ENCODE measurements around the gene GAS7.

GAS7 gene

DNA sequence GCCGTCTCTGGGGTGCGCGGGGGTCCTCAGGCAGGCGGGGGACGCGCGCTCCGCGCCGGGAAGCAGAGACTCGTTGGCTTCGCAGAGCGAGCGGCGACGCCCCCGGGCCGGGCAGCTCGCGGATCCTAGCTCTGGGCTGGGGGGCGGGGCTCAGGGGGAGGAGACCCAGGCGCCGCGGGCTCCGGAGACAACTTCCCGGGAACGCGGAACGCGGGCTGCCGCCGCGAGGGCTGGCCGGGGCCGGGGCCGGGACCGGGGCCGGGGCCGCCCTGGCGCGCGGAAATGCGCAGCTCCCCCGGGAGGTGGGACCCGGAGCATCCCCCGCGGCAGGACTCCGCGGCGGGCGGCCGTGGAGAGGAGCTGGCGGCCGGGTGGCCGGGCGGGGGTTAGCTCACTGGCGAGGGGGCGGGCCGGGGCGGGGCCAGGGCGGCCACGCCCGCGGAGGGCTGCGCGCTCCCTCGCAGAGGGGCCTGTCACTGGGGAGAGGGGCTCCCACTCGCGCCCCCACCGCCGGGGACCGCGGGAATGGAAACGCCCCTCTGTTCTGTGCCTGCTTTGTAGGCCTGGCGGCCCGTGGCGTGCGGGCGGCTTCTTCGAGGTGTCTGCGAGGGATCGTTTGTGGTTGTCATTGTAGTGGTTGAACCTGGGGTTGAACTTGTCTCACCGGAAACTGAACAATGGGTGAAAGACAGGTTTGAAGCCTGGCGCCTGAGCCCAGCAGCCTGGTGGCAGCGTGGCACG, at the start of gene GAS7:
Gene GAS7 (minus strand): TSS at position 98 of the 741 bp plus-strand sequence.
- no peak for DNase-seq

DNA sequence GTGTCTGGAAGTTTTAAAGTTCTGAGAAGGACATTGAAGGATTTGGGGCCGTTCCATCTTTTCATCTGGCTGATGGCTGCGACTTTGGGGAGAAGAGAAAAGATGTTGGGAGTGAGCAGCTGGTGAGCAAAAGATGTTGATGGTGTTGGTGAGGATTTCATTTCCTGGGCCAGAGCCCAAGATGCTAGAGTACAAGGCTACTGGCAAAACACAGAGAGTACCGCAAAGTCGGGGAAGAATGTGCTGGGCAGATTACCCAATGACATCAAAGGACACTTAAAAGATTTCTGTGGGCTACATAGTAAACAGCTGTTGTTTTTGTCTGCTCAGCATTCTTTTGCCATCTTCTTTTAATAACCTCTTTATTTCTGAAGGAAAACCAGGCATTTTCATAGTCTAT, 49.4 kb upstream of the GAS7 start:
- DNase-seq = no peak

DNA sequence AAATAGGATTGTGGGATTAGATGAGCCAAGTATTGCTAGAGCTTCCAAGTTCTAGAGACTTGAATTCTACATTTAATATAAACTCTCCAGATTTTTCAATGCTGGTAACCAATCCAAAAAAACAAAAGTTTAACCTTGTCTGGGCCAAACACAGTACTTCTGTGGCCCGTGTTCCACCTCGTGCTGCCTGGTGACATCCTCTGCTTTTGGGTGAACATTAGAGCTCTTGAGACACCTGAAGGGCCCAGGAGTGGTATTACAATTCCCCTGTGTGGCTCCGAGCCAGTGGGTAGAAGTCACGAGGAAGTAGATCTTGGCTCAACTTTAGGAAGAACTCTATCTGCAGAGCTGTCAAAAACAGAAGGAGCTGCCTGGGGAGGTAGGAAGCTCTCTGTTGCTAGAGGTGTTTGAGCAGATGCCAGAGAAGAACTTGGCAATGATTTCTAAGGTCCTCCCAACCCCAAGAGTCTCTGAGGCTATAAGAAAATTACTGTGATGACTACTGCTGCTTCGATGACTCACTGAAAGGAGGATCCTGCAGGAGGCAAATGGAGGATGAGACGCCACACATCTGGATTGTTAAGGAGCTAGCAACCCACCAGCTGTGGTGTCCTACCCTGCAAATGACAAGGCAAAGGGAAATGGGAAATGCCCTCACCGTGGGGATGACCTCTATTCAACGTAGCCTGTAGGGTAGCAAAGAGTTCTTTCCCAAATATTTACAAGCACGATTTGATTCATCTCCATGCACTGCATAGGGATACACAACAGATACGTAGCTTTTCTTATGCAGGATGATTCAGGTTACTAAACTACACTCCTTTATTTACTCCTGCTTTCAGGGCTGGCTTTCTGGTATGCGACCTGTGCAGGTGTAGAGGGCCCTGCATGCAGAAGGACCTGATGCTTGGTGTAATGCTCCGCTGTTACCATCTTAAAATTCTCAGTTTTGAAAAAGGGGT, 45.8 kb upstream of the GAS7 start:
- no peak for DNase-seq

DNA sequence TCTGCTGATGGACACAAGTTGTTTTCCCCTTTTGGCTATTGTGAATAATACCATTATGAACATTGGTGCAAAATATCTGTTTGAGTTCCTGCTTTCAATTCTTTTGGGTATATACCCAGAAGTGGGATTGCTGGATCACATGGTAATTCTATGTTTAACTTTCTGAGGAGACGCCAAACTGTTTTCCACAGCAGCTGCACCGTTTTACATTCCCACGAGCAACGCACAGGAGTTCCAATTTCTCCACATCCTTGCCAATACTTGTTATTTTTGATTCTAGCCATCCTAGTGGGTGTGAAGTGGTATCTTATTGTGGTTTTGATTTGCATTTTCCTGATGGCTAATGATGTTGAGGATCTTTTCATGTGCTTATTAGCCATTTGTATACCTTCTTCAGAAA, 43.4 kb upstream of the GAS7 start:
- no peak for DNase-seq

DNA sequence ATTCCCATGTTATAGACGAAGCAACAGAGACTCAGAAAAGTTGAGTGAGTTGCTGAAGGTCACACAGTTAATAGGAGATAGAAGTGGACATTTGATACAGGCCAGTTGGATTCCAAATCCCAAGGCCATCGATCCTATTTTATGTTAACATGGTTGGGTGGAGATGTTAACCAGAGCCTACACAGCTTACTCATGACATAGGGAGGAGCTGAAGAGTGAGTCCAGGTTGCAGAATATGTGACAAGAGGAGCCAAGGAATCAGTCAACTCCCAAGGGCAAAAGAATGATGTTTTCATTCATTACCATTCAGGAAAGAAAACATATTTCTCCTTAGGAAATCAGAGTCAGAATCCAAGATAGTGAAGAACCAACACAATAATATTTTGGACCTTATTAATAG, 40.3 kb upstream of the GAS7 start:
- DNase-seq = no peak

DNA sequence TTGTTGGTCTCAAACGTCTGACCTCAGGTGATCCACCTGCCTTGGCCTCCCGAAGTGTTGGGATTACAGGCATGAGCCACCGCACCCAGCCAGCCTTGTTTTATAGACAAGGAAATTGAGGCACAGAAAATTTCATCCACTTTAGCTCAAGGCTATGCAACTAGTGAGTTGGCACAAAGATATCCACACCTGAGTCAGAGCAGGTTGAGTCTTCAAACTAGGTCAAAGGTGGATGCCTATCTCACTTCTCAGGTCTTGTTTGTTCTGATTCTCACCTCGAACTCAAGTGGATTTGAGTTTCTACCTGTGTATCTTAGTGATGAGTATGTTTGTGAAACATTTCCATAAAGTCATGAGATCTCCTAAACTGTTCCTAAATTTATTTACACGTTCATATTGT, 35.6 kb upstream of the GAS7 start:
- DNase-seq = no peak

DNA sequence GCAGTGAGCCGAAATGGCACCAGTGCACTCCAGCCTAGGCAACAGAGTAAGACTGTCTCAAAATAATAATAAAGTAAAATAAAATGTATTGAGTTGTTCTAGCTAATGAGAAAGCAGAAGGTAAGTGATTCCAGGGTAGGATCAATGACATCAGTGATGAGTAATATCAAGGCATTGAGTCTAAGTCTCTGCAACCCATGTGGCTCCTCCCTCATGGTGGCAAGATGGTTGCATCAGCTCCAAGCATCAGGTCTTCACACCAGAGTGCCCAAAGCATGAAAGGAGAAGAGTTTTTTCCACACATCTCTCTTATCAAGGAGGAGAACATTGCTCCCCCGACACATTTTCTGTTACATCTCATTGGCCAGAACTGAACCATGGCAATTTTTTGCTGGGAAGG, 34.8 kb upstream of the GAS7 start:
- no peak for DNase-seq

DNA sequence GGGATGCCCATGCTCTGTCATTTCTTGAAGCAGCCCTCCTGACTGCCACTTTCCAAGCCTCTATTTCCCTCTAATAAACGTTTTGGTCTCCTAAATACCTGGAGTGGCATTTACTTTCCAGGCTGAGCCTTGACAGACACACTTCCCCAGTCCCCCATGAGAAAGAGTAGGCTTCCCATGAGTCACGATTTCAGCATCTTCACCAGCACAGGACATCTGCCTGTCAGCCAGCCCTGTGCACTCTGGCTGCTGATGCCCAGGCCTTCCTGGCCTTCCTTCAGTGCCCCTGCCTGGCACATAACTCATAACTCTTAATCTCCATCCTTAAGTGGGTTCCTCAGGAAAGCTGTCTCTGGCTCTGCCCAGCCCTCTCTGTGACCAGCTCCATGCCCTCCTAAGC, 30.8 kb upstream of the GAS7 start:
- no peak for DNase-seq

DNA sequence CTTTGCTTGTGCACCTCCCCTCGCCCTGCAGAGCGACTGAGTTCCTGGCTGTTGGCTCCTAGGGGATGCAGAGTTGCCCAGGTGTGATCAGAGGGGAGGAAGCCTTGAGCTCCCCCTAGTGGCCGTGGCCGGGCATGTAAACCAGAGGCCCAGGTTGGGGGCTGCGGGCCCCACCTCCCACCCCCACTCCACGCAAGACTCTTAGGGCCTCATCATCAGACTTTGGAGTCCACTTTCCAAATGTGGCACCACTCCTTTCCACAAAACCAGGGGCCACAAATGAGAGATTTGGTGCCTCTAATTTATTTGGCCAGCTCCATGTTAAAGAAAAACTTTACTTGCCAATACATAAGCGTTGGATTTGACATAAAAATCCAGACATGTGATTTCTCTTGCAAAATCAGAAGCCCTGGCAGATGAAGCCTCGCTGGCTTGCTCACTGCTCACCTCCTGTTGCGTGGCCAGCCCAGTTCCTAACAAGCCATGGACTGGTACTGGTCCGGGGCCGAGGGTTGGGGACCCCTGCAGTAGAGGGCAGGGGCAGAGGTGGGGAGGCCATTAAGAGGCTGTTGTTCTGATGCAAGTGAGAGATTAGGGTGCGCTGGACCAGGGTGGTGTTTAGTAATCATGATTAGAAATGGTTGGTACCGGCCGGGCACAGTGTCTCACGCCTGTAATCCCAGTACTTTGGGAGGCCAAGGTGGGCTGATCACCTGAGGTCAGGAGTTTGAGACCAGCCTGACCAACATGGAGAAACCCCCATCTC, 28.7 kb upstream of the GAS7 start:
- peak; percentile 49 for DNase-seq

DNA sequence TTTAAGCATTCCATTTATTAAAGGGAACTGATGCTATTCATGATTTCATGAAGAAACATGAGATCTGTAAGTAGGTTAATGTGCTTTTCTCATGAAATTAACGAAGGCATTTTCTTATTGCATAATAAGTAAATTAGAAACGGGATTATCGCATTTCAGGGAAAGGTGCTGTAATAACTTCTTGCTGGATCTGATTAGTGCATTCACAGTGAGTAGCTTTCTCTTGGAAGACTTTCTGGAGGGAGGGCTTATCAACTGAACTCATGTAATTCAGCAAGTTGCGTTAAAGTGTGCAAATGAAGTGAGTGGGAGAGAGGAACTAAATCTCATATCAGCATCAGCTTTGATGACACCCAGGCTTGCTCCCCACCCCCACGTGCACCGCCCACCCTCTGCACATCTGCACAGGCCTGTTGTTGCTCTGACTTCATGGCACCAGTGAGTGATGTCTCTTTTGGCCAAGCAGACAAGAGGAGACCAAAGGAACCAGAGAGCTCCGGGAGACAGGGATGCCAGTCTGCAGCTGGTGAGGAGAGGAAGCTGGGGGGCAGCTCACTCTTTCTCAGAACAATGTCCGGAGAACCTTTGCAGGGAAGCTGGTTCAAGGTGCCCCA, 26.3 kb upstream of the GAS7 start:
- DNase-seq = no peak

DNA sequence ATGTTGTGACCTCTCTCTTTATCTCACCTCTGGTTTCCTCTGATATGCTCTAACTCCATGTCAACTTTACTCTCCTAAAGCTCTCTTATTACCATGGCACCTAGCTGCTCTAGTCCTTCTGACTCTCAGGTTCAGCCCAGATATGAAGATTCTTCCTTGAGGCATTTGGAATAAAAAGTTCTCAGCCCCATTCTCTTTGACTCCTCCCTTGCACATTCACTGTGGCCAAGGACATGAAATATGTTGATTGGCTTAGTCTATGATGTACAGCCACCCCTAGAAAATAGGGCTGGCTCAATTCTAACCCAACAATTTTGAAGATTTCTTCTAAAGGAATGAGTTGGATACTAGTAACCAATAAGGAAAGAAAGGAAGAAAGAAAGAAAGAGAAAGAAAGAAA, 20.8 kb upstream of the GAS7 start:
- DNase-seq = no peak

DNA sequence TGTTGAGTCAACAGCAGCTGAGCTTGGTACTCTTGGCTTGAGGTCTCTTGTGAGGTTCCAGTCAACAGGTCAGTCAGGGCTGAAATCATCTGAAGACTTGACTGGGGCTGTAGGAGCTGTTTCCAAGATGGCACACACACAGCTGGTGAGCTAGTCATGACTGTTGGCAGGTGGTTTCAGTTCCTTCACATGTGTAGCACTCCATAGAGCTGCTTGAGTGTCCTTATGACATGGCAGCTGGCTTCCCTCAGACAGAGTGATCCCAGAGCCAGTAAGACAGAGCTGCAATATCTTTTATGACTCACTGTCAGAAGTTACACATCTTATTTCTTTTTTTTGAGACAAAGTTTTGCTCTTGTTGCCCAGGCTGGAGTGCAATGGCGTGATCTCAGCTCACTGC, 19.5 kb upstream of the GAS7 start:
- DNase-seq = no peak

DNA sequence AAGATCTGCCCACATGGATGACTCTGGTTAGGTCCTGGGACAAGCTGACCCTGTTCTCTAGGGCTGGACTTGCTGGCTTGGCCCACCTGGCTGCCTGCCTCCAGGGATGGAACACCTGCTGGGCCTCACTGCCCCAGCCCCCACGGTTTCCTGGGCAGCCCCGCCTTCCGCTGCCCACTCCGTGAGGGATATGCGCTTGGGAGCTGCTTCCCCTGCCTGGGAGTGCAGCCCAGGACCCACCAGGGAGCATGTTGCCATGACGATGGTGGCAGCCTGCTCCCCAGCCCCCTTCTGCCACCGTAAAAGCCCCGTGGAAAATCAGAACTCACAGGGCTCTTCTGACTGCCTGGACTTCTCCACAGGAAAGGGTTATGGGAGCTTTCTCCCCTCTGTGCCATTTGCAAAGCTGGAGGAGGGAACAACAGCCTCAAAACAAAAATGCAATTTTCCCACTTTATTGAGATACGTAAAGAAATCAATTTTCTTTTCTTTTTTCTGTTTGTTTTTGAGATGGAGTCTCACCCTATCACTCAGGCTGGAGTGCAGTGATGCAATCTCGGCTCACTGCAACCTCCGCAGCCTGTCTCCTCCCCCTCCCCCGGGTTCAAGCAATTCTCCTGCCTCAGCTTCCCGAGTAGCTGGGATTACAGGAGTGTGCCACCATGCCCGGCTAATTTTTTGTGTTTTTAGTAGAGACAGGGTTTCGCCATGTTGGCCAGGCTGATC, 18.0 kb upstream of the GAS7 start:
- DNase-seq = no peak

DNA sequence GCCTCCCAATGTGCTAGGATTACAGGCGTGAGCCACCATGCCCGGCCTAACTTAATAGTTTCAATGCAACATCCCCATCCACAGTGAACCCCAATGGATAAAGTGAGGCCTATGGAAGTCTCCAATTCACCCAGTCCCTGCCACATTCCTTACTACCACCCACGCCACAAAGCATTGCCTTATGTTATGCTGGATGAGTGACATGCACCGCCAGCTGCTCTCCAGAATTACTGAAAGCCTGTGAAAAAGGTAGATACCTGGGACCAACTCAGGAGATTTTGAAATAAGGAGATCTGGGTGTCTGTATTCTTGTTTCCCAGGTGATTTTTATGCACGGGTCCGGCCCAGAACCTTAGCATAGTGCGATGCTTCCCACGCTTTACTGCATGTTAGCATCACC, 16.9 kb upstream of the GAS7 start:
- no peak for DNase-seq

DNA sequence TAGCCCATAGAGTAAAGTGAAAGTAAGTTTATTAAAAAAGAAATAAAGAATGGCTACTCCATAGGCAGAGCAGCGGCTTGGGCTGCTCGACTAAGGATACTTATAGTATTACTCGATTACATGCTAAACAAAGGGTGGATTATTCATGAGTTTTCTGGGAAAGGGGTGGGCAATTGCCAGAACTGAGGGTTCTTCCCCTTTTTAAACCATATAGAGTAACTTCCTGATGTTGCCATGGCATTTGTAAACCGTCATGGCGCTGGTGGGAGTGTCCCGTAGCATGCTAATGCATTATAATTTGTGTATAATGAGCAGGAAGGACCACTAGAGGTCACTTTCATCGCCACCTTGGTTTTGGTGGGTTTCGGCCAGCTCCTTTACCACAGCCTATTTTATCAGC, 13.3 kb upstream of the GAS7 start:
- DNase-seq = no peak

DNA sequence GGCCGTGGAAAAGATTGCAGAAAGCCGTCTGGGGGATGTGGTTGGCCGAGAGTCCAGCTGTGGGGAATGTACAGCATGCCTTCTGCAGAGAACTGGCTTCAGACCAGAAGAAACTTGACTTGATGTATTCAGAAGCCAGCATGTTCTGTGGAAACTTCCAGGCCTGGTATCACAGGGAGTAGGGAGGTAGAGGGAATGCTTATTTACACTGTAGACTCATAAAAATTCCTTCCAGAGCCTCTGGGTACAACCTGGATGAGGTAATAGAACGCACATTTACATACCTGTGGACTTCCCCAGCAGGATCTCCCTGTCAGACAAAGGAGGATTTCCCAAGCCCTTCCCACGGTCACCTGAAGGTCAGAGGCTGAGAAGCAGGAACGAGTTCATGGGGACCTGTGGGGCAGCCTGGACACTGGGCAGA, 11.8 kb upstream of the GAS7 start:
- no peak for DNase-seq

DNA sequence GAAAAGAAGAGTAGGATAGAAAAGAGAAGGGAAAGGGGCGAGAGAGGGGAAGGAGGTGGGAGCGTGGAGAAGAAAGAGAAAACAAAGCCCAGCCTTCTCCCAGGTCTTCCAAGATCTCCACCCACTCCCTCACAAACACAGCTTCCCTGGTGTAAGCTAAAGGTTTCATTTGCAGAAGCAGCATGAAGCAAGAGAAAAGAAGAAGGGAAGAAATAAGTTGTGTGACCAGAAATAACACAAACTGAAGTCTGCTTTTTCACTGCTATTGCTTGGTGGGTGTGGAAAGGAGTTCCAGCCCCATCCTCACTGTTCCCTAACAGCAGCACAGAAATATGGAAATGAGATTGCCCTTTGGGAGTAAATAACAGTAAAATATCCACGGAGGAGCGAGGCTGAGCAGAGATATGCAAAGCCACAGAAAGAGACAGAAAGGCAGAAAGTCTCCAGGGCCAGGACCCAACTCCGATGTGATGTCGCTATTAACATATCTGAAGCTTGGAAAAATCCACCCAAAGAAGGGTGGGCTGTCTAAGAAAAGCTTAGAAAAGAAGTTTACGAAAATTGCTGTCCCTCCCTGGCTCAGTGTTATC, 10.3 kb upstream of the GAS7 start:
- no peak for DNase-seq

DNA sequence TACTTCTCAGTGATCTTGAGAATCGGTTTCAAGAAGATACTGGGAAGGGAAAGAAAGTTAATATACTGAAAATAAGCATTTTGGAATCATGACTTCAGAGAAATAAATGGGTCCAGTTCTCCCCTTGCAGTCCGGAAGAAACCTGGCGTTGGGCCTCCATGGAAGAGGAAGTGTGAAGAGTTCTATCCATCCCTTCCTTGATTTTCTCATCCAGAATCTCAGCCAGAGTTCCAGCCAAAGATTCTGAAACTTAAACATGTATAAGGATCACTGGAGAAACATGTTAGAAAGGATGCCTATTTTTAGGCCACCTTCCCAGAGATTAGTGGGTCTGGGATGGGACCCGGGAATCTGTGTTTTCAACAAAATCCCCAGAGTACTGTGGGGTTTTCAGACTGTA, 8.7 kb upstream of the GAS7 start:
- DNase-seq = no peak

DNA sequence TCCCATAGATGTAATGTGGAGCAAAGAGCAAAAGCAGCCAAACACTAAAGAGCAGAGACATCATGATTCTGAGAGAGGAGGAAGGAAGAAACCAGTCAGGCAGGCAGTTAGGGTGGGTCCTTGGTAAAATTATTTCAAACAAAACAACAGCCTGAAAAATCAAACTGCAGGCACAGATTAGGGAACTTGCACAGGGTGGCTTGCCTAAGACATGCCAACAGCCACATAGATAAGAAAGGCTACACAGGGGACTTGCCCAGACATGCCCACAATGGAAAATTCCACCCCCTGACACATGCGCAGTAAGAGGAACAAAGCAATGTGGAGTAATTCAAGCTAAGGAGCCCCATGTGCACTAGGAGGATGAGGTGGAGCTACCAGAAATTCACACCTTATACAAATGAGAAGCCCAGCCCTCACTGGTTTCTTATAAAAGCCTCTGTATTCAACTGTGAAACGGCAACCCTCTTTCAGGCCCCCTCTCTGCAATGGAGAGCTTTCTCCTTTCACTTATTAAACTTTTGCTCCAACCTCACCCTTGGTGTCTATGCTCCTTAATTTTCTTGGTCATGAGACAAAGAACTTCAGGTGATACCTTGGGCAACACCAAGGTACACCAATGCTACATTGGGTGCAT, 7.3 kb upstream of the GAS7 start:
- no peak for DNase-seq

DNA sequence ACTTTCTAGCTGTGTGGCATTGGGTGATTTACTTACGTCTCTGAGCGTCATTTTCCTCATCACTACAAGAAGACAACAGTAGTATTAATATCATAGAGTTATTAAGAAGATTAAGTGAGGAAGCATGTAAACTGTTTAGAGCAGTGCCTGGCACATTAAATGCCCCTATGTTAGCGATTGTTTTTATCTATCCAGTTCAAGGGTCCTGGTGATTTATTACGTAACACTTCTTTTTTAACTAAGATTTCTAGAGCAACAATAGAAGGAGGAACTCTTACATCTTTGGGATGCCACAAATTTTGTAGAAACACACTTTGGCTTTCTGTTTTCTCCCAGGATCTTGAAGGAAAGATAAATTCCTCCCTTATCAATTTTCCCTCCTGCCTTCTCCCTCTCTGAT, 3.3 kb upstream of the GAS7 start:
- no peak for DNase-seq

DNA sequence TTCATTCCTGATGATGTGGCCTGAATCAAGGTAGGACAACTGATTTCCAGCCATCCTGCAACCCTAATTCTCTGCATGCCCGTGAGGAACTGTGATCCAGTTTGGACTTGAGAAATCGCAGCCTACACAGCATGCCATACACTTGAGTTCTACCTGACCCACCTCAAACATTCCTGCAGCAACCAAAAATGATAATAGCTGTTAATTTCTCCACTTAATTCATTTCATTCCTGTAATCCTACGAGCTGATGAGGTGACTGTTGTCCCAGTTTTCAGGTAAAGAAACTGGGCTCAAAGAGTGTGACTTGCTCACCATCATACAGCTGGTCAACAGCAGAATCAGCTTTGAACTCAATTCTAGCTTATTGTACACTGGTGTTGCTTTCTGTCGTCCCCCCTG, 2.2 kb upstream of the GAS7 start:
- DNase-seq = no peak

Measured in 8988T (cell line).